Trophoblast cell (in vitro differentiated cells and primary cell): ENCODE data around the gene TMEM86B.

ENCODE experiments used
- DNase-seq, 2 donors: peaks; one replicate each; pipeline ENCODE4 v3.0.0-alpha.2; 2016
- H2AFZ ChIP-seq: 2 replicates; pipeline ENCODE4 v1.6.1; 2013; ENCODE audit warnings: low read length, moderate library complexity, mild to moderate bottlenecking; ENCODE audit not compliant: insufficient read depth, poor library complexity
- H2AK5ac ChIP-seq: 2 replicates; pipeline ENCODE4 v1.6.1; 2013; ENCODE audit warnings: mild to moderate bottlenecking, low read length
- H2BK120ac ChIP-seq: 2 replicates; pipeline ENCODE4 v1.6.1; 2013; ENCODE audit warnings: low read length, mild to moderate bottlenecking, moderate library complexity; ENCODE audit not compliant: insufficient read depth, poor library complexity
- H2BK12ac ChIP-seq: 2 replicates; pipeline ENCODE4 v1.6.1; 2013; ENCODE audit warnings: mild to moderate bottlenecking, low read length, moderate library complexity
- H2BK5ac ChIP-seq: 2 replicates; pipeline ENCODE4 v1.6.1; 2013; ENCODE audit warnings: low read length, low read depth, moderate library complexity, mild to moderate bottlenecking; ENCODE audit not compliant: poor library complexity
- H3K14ac ChIP-seq: 2 replicates; pipeline ENCODE4 v1.6.1; 2013; ENCODE audit warnings: mild to moderate bottlenecking, low read length
- H3K18ac ChIP-seq: 2 replicates; pipeline ENCODE4 v1.6.1; 2013; ENCODE audit warnings: mild to moderate bottlenecking, low read length
- H3K23ac ChIP-seq: 2 replicates; pipeline ENCODE4 v1.6.1; 2013; ENCODE audit warnings: low read length
- H3K27ac ChIP-seq: 2 replicates; pipeline ENCODE4 v1.5.1; 2013; ENCODE audit warnings: low read depth, mild to moderate bottlenecking, inconsistent platforms, low read length, moderate library complexity
- H3K27me3 ChIP-seq: 2 replicates; pipeline ENCODE4 v1.6.1; 2013; ENCODE audit warnings: inconsistent platforms, mild to moderate bottlenecking, low read length, moderate library complexity; ENCODE audit not compliant: insufficient read depth
- H3K36me3 ChIP-seq, 2 experiments: 1 replicate in 1 of 2; 2 replicates in 1 of 2; pipeline ENCODE4 v1.6.1; 2013; ENCODE audit warnings: low read length in 2 of 2, mild to moderate bottlenecking in 2 of 2, moderate library complexity in 1 of 2; ENCODE audit not compliant: insufficient read depth in 2 of 2, control insufficient read depth in 1 of 2
- H3K4ac ChIP-seq: 2 replicates; pipeline ENCODE4 v1.6.1; 2013; ENCODE audit warnings: low read depth, mild to moderate bottlenecking, low read length, moderate library complexity
- H3K4me1 ChIP-seq, 2 experiments: 1 replicate in 1 of 2; 2 replicates in 1 of 2; pipeline ENCODE4 v1.6.1; 2013; ENCODE audit warnings: low read length in 2 of 2, mild to moderate bottlenecking in 2 of 2, moderate library complexity in 1 of 2; ENCODE audit not compliant: insufficient read depth in 2 of 2, control insufficient read depth in 1 of 2
- H3K4me2 ChIP-seq: 2 replicates; pipeline ENCODE4 v1.6.1; 2013; ENCODE audit warnings: inconsistent platforms, mild to moderate bottlenecking, low read length, moderate library complexity
- H3K4me3 ChIP-seq: 2 replicates; pipeline ENCODE4 v1.5.1; 2013; ENCODE audit warnings: mild to moderate bottlenecking, low read depth, low read length, inconsistent platforms
- H3K79me1 ChIP-seq: one replicate; pipeline ENCODE4 v1.6.1; 2013; ENCODE audit warnings: low read length
- H3K79me2 ChIP-seq: 2 replicates; pipeline ENCODE4 v1.6.1; 2013; ENCODE audit warnings: low read length, mild to moderate bottlenecking; ENCODE audit not compliant: control insufficient read depth, insufficient read depth, poor library complexity
- H3K9ac ChIP-seq: 2 replicates; pipeline ENCODE4 v1.6.1; 2013; ENCODE audit warnings: mild to moderate bottlenecking, low read length
- H3K9me3 ChIP-seq: 2 replicates; pipeline ENCODE4 v1.6.1; 2013; ENCODE audit warnings: low read depth, mild to moderate bottlenecking, control low read depth, inconsistent platforms, low read length; ENCODE audit not compliant: insufficient read depth
- H4K12ac ChIP-seq: 2 replicates; pipeline ENCODE4 v1.6.1; 2013; ENCODE audit warnings: low read depth, mild to moderate bottlenecking, low read length, moderate library complexity
- H4K8ac ChIP-seq: 2 replicates; pipeline ENCODE4 v1.6.1; 2013; ENCODE audit warnings: low read depth, mild to moderate bottlenecking, low read length, moderate library complexity
- H4K91ac ChIP-seq: one replicate; pipeline ENCODE4 v1.6.1; 2013; ENCODE audit warnings: low read depth, mild to moderate bottlenecking, low read length, moderate library complexity
- WGBS: extraction: QIAGEN DNeasy Blood & Tissue Kit; methylation state at CpG from one replicate; pipeline ENCODE4 v1.1.7; 2013; ENCODE audit warnings: missing lambda C conversion rate; ENCODE audit not compliant: insufficient read length, insufficient coverage; ENCODE audit errors: extremely low coverage; 5-methylcytosine and 5-hydroxymethylcytosine counted together

Gene TMEM86B

DNA sequence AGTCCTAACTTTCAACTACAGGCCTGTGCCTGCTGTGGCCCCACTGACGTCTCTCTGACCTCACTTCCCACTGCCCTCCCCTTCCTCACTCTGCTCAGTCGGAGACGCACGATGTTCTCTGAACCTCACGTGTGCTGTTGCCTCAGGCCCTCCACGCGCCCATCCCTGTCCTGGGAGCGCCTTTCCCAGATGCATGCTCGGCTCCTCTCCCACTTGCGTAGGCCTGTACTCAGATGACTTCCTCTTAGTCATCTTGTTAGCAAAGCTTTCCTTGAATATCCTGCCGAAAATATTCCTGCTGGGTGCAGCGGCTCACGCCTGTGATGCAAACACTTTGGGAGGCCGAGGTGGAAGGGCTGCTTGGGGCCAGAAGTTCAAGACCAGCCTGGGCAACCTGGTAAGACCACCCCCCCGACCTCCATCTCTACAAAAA is 39.1 kb downstream of the TMEM86B start:
- WGBS, result no CpG with 5 or more reads among the region's 15 CpGs
- DNase-seq, result peak in 1 of 2 donors; percentile 9

DNA sequence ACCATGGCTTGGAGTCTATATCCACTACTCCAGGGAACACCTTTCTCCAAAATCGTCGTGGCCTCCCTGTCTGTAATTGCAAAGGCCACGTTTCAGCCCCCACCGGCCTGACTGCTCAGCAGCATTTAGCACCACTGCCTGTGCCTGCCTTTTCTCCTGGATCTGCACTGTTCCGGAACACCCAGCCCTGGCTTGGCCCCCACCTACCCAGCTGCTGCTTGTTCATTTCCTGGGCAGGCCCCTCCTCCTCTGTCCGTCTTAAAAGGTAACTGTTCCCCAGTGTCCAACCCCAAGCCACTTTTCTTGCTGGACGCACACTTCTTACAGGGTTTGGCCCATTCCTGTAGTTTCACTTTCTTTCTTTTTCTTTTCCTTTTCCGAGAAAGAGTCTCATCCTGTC is 39.9 kb downstream of the TMEM86B start:
- no peak overlapping the region for H4K91ac ChIP-seq
- no peak overlapping the region for H2BK12ac ChIP-seq
- H4K12ac ChIP-seq, result no peak overlapping the region
- H2BK5ac ChIP-seq, result no peak overlapping the region
- no peak overlapping the region for H3K23ac ChIP-seq
- H3K4ac ChIP-seq, result no peak overlapping the region
- H4K8ac ChIP-seq, result no peak overlapping the region
- H3K9ac ChIP-seq, result no peak overlapping the region
- no peaks in the 10 kb centered on the region for H3K79me2 ChIP-seq
- no peaks in the 10 kb centered on the region for H3K4me1 ChIP-seq
- DNase-seq, result no peak
- H3K9me3 ChIP-seq, result no peaks in the 10 kb centered on the region
- no peaks in the 10 kb centered on the region for H3K79me1 ChIP-seq
- no peak overlapping the region for H3K18ac ChIP-seq
- H2AFZ ChIP-seq, result no peak overlapping the region
- no peak overlapping the region for H3K4me3 ChIP-seq
- no peak overlapping the region for H3K27ac ChIP-seq
- no peak overlapping the region for H2BK120ac ChIP-seq
- WGBS, result no CpG with 5 or more reads among the region's 8 CpGs
- H3K27me3 ChIP-seq, result no peaks in the 10 kb centered on the region
- H2AK5ac ChIP-seq, result no peak overlapping the region
- H3K36me3 ChIP-seq, result no peaks in the 10 kb centered on the region
- no peak overlapping the region for H3K14ac ChIP-seq
- no peak overlapping the region for H3K4me2 ChIP-seq

More for the DNA sequence above, 39.1 kb downstream of the TMEM86B start:
- H3K79me1 ChIP-seq, result no peaks in the 10 kb centered on the region
- no peak overlapping the region for H3K4me3 ChIP-seq
- H3K27ac ChIP-seq, result no peak overlapping the region
- H3K4me1 ChIP-seq, result no peaks in the 10 kb centered on the region
- no peaks in the 10 kb centered on the region for H3K79me2 ChIP-seq
- H2BK5ac ChIP-seq, result no peak overlapping the region
- H4K12ac ChIP-seq, result no peak overlapping the region
- no peak overlapping the region for H2BK12ac ChIP-seq
- no peaks in the 10 kb centered on the region for H3K9me3 ChIP-seq
- no peak overlapping the region for H3K4ac ChIP-seq
- H2AFZ ChIP-seq, result no peak overlapping the region
- no peaks in the 10 kb centered on the region for H3K36me3 ChIP-seq
- no peak overlapping the region for H3K9ac ChIP-seq
- H3K18ac ChIP-seq, result no peak overlapping the region
- H2BK120ac ChIP-seq, result no peak overlapping the region
- no peak overlapping the region for H3K14ac ChIP-seq
- H2AK5ac ChIP-seq, result no peak overlapping the region
- H3K27me3 ChIP-seq, result no peaks in the 10 kb centered on the region
- H3K4me2 ChIP-seq, result no peak overlapping the region
- no peak overlapping the region for H4K91ac ChIP-seq
- no peak overlapping the region for H4K8ac ChIP-seq
- H3K23ac ChIP-seq, result no peak overlapping the region

DNA sequence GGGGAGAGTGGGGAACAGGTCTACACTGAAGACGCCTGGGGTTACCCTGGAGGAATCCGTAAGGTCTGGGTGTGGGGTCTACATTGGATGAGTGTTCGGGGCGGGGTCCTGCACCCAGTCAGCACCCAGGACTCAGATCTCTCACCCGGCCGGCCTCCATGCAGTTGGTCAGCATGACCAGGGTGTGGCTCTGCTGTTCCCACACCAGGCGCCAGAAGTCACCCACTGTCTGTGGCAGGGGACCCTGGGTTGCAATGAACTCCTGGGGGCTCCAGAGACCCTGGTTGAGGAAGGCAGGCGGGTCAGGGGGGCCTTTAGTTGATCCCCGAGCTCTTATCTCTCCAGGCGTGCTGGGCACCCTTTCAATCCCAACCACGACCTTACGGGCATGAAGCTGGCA is 42.5 kb downstream of the TMEM86B start:
- no peak overlapping the region for H2BK120ac ChIP-seq
- WGBS, result no CpG with 5 or more reads among the region's 12 CpGs

DNA sequence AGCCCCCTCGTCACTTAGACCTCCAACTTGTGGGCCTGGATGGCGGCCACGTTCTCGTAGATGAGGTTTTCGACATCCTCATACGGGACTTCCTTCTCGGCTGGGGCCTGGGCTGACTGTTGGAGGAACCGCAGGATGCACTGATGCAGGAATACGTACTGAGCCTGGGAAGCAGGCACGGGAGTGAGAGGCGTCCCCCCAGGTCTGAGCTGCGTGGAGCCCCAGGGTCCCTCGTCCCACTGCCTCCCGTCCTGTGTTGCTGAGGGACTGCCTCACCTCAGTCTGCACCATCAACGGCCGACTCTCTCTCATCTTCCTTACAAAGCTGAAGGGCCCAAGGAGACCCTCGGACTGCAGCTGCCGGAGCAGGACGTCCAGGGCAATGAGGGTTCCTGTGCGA is 46.8 kb downstream of the TMEM86B start:
- Histone ChIP-seq H3K27ac (no peak overlapping the region), H2AK5ac (no peak overlapping the region), H3K9me3 (peaks cover 6% of the 10 kb centered on the region), H3K79me2 (no peaks in the 10 kb centered on the region), H3K4ac (no peak overlapping the region), H2AFZ (no peak overlapping the region), H2BK12ac (no peak overlapping the region), H3K4me3 (no peak overlapping the region), H2BK5ac (no peak overlapping the region), H3K36me3 (no peaks in the 10 kb centered on the region), H4K91ac (no peak overlapping the region), H4K8ac (no peak overlapping the region), H3K4me1 (peaks cover 0 to 10% of the 10 kb centered on the region in 2 experiments), H3K9ac (no peak overlapping the region), H4K12ac (no peak overlapping the region), H3K18ac (no peak overlapping the region), H3K79me1 (no peaks in the 10 kb centered on the region), H3K23ac (no peak overlapping the region), H3K4me2 (no peak overlapping the region), H2BK120ac (no peak overlapping the region), H3K14ac (no peak overlapping the region), H3K27me3 (peaks cover 14% of the 10 kb centered on the region)
- no CpG with 5 or more reads among the region's 20 CpGs for WGBS
- DNase-seq, result no peak

More for the DNA sequence above, 42.5 kb downstream of the TMEM86B start:
- Histone ChIP-seq H2BK5ac (no peak overlapping the region), H3K27ac (no peak overlapping the region), H3K9ac (no peak overlapping the region), H3K18ac (no peak overlapping the region), H4K91ac (no peak overlapping the region), H3K4me2 (no peak overlapping the region), H3K4ac (no peak overlapping the region), H2BK12ac (no peak overlapping the region), H3K14ac (no peak overlapping the region), H2AK5ac (no peak overlapping the region), H4K12ac (no peak overlapping the region), H3K36me3 (no peaks in the 10 kb centered on the region), H3K23ac (no peak overlapping the region), H3K79me1 (no peaks in the 10 kb centered on the region), H3K9me3 (no peaks in the 10 kb centered on the region), H3K4me1 (no peaks in the 10 kb centered on the region), H3K27me3 (no peaks in the 10 kb centered on the region), H3K79me2 (no peaks in the 10 kb centered on the region), H4K8ac (no peak overlapping the region), H3K4me3 (no peak overlapping the region), H2AFZ (no peak overlapping the region)
- DNase-seq, result no peak
